Endothelial cell of umbilical vein (primary cell): ENCODE measurements around the gene MLPH. TPM values are rescaled to one million over a fixed set of nuclear protein-coding genes. Genes with fewer than 3 reads are reported as not detected.

Experiments
- BruUV-seq: library from RNA; stranded (reverse); fragments of 400-500 nt; replicated peaks from 2 replicates; lab custom pipeline; 2021; lab: Mats Ljungman, UMichigan
- CTCF ChIA-PET: fragments of 300-600, 350-600 bp; sonication (Branson Sonifier 250); formaldehyde crosslinking; loops from one replicate; lab custom pipeline; 2021; ENCODE audit warnings: antibody characterized with exemption, inconsistent platforms; lab: Charles Lee
- POLR2A ChIA-PET: fragments of 300-600, 350-600 bp; sonication (Branson Sonifier 250); formaldehyde crosslinking; loops from one replicate; lab custom pipeline; 2021; ENCODE audit warnings: antibody characterized with exemption, inconsistent platforms; lab: Charles Lee
- DNase-seq: peaks from one replicate; pipeline ENCODE4 v3.0.0-alpha.2; 2011; ENCODE audit warnings: low read depth, low spot score
- FAIRE-seq: peaks from 2 replicates; lab custom pipeline; 2011; peaks lifted over from hg19 to GRCh38; lab: Jason Lieb, UNC
- H2AFZ ChIP-seq: 2 replicates; pipeline ENCODE4 v1.6.0; 2012; ENCODE audit warnings: low read depth, low read length, control low read depth, inconsistent platforms
- H3K27ac ChIP-seq: 2 replicates; pipeline ENCODE4 v1.5.1; 2011; ENCODE audit warnings: low read depth, mild to moderate bottlenecking, control low read depth, low read length, moderate library complexity; ENCODE audit not compliant: insufficient read depth
- H3K27me3 ChIP-seq, 2 experiments: 2 replicates each; pipeline versions ENCODE4 v1.6.0 to v1.6.1; 2011; ENCODE audit warnings: low read length in 2 of 2, mixed read lengths in 1 of 2; ENCODE audit not compliant: control insufficient read depth in 2 of 2, insufficient read depth in 2 of 2
- H3K36me3 ChIP-seq, 2 experiments: 2 replicates in 1 of 2; 3 replicates in 1 of 2; pipeline ENCODE4 v1.5.1; 2011; ENCODE audit warnings: low read length in 2 of 2, mild to moderate bottlenecking in 1 of 2, moderate library complexity in 1 of 2; ENCODE audit not compliant: control insufficient read depth in 2 of 2, insufficient read depth in 2 of 2; ENCODE audit errors: extremely low read depth in 1 of 2
- H3K4me1 ChIP-seq: 3 replicates; pipeline ENCODE4 v1.5.1; 2011; ENCODE audit warnings: mild to moderate bottlenecking, low read length; ENCODE audit not compliant: control insufficient read depth, insufficient read depth; ENCODE audit errors: extremely low read depth
- H3K4me2 ChIP-seq: 2 replicates; pipeline ENCODE4 v1.6.1; 2011; ENCODE audit warnings: low read length, control low read depth, mixed read lengths; ENCODE audit not compliant: insufficient read depth
- H3K4me3 ChIP-seq, 3 experiments: fragments of 200-600 bp in 1 of 3; sonication (generic), shearing (Covaris generic) in 1 of 3; replicated peaks in 1 of 3; 2 replicates each; pipeline ENCODE4 v1.5.1; 2011 to 2016; ENCODE audit warnings: control low read depth in 3 of 3, low read length in 3 of 3, mild to moderate bottlenecking in 2 of 3, inconsistent platforms in 1 of 3, low read depth in 1 of 3, moderate library complexity in 1 of 3; ENCODE audit not compliant: insufficient read depth in 1 of 3
- H3K79me2 ChIP-seq: 2 replicates; pipeline ENCODE4 v1.6.0; 2012; ENCODE audit warnings: low read length, inconsistent platforms; ENCODE audit not compliant: control insufficient read depth, insufficient read depth
- H3K9ac ChIP-seq: replicated peaks from 2 replicates; pipeline ENCODE3; 2011; ENCODE audit warnings: low read length, control low read depth; ENCODE audit not compliant: insufficient read depth; ENCODE audit errors: extremely low read depth
- H3K9me1 ChIP-seq: replicated peaks from 3 replicates; pipeline ENCODE4 v1.6.0; 2011; ENCODE audit warnings: mild to moderate bottlenecking, low read length; ENCODE audit not compliant: control insufficient read depth, insufficient read depth; ENCODE audit errors: extremely low read depth
- H3K9me3 ChIP-seq: replicated peaks from 2 replicates; pipeline ENCODE4 v1.5.1; 2012; ENCODE audit warnings: low read length, inconsistent platforms; ENCODE audit not compliant: control insufficient read depth, insufficient read depth
- H4K20me1 ChIP-seq: replicated peaks from 2 replicates; pipeline ENCODE3; 2011; ENCODE audit warnings: mild to moderate bottlenecking, low read length; ENCODE audit not compliant: control insufficient read depth, insufficient read depth; ENCODE audit errors: extremely low read depth
- CTCF ChIP-seq, 2 donors: IDR thresholded peaks; 1 replicate in 1 of 2; 2 replicates in 1 of 2; pipeline ENCODE4 v1.5.1; 2011; ENCODE audit warnings: low read length in 2 of 2, mild to moderate bottlenecking in 2 of 2, moderate library complexity in 2 of 2, control low read depth in 1 of 2, inconsistent platforms in 1 of 2, low read depth in 1 of 2; ENCODE audit not compliant: insufficient read depth in 1 of 2; ENCODE audit errors: extremely low read depth in 1 of 2
- EZH2 ChIP-seq: IDR thresholded peaks from 2 replicates; pipeline ENCODE4 v1.6.1; 2012; ENCODE audit warnings: borderline replicate concordance, low read depth, mild to moderate bottlenecking, moderate library complexity, low read length, inconsistent platforms; ENCODE audit not compliant: severe bottlenecking
- FOS ChIP-seq: IDR thresholded peaks from 2 replicates; pipeline ENCODE4 v1.6.1; 2011; ENCODE audit warnings: mild to moderate bottlenecking, low read length, moderate library complexity, borderline replicate concordance; ENCODE audit not compliant: insufficient read depth
- GATA2 ChIP-seq: IDR thresholded peaks from 2 replicates; pipeline ENCODE4 v1.7.0; 2011; ENCODE audit warnings: low read depth, mild to moderate bottlenecking, moderate library complexity, mixed read lengths, low read length; ENCODE audit not compliant: insufficient read length, insufficient read depth
- JUN ChIP-seq: IDR thresholded peaks from 2 replicates; pipeline ENCODE4 v1.6.1; 2011; ENCODE audit warnings: borderline replicate concordance, low read depth; ENCODE audit not compliant: insufficient read length, insufficient read depth
- MAX ChIP-seq: IDR thresholded peaks from 2 replicates; pipeline ENCODE4 v1.6.1; 2011; ENCODE audit not compliant: insufficient read depth, insufficient read length
- MYC ChIP-seq: IDR thresholded peaks from one replicate; pipeline ENCODE4 v1.6.1; 2011; ENCODE audit warnings: mild to moderate bottlenecking, low read depth, low read length
- POLR2A ChIP-seq: IDR thresholded peaks from 2 replicates; pipeline ENCODE4 v1.6.1; 2012; ENCODE audit warnings: low read depth, mild to moderate bottlenecking, control low read depth, low read length
- POLR2AphosphoS5 ChIP-seq: IDR thresholded peaks from 2 replicates; pipeline ENCODE4 v1.6.1; 2012; ENCODE audit warnings: low read depth, mild to moderate bottlenecking, control low read depth, low read length, moderate library complexity; ENCODE audit not compliant: insufficient read depth
- dilution Hi-C: fragments of 300-500 bp; cut with MboI; formaldehyde crosslinking; loops from one replicate; pipeline ENCODE4 v1.15.0; 2019; ENCODE audit warnings: low sequenced_read_pairs; ENCODE audit not compliant: extremely low pct_ligation_motif_present
- intact Hi-C: fragments of 100-400 bp; cut with micrococcal nuclease; formaldehyde crosslinking; loops from one replicate; pipeline ENCODE4 v1.10.0; 2022
- polyA plus RNA-seq, 4 experiments: library from polyadenylated mRNA; depleted of rRNA in 3 of 4; stranded (reverse) in 3 of 4; unstranded in 1 of 4; fragments of >200 nt; gene quantifications; 2 replicates each; pipeline versions ENCODE4 v1.2.1 to v1.2.3, GENCODE V29; 2011 to 2012; ENCODE audit warnings: missing spikeins in 1 of 4
- total RNA-seq: library from RNA; stranded (reverse); gene quantifications from 2 replicates; pipeline ENCODE4 v1.2.3, GENCODE V29; 2021

Gene MLPH
- total and polyA plus RNA-seq, 2 donors (not counting 3 experiments of a cell fraction or from before 2014, with no cell fraction given) = not detected

- dilution Hi-C loops (no loop called here), intact Hi-C loops (no loop called here)
- H3K27me3 ChIP-seq = peaks cover 4 to 5% of the 10 kb centered on the region in 2 experiments
- TF ChIP-seq POLR2AphosphoS5 = no peak
- no peak for TF ChIP-seq JUN
- no peak for TF ChIP-seq GATA2
- no peak for TF ChIP-seq EZH2
- no peak for TF ChIP-seq MYC
- no peak for TF ChIP-seq MAX
- TF ChIP-seq POLR2A = no peak
- no peak for TF ChIP-seq FOS
- TF ChIP-seq CTCF (IDR thresholded peaks at IDR 0.05; ENCODE audit: extremely low read depth in 1 of 2, insufficient read depth in 1 of 2, low read depth in 1 of 2, low read length in 2 of 2) = no peak
- no peaks in the 10 kb centered on the region for H3K36me3 ChIP-seq
- no peaks in the 10 kb centered on the region for H4K20me1 ChIP-seq
- no peak overlapping the region for H3K27ac ChIP-seq
- no peaks in the 10 kb centered on the region for H3K79me2 ChIP-seq
- POLR2A ChIA-PET = no interaction called here
- CTCF ChIA-PET = interaction anchor here (1.0 to 3.7 kb wide), 3 partner anchors 11 to 90 kb away, joined by 3 to 24 read pairs (median 3); no protein-coding TSS in a partner anchor
- H3K9ac ChIP-seq = no peak overlapping the region
- no peaks in the 10 kb centered on the region for H3K9me3 ChIP-seq
- H3K4me3 ChIP-seq = no peak overlapping the region
- H2AFZ ChIP-seq = no peak overlapping the region
- no TSS peak for BruUV-seq
- H3K4me1 ChIP-seq = no peaks in the 10 kb centered on the region
- DNase-seq (no peak), FAIRE-seq (no peak)
- H3K4me2 ChIP-seq = no peak overlapping the region
- no peaks in the 10 kb centered on the region for H3K9me1 ChIP-seq
Observed at GRCh38 chr2:237561221-237561620, 74.2 kb downstream of the MLPH start.
